ENCODE measurements around the gene ULK2. TPM values are rescaled to one million over a fixed set of nuclear protein-coding genes. Genes with fewer than 3 reads are reported as not detected.
A peak's percentile ranks its signal among the peaks of the same experiment; 100 is the strongest.
"Not testable (repeated sequence)": the region's sequence is repeated elsewhere in the genome, so short reads cannot be mapped to it uniquely, and the experiment has no call there.

The ULK2 gene
- total and polyA plus RNA-seq, 12 donors, result 9.5 to 32.0 (median 15.1) TPM

GRCh38 chr17:19900809-19901208 is 33.1 kb upstream of the ULK2 start:
- peaks cover 0 to 12% of the 10 kb centered on the region in 2 donors for H3K36me3 ChIP-seq (replicated peaks in 1 of 2)
- peaks cover 17 to 22% of the 10 kb centered on the region in 2 donors for H3K4me1 ChIP-seq (replicated peaks in 1 of 2)
- intact Hi-C loops (cut with DNase I), result no loop called here
- DNase-seq, result no peak
- no peaks in the 10 kb centered on the region for H3K27me3 ChIP-seq
- H3K9me3 ChIP-seq (replicated peaks in 1 of 3), result no peaks in the 10 kb centered on the region
- WGBS, 4 donors, result 98 to 100% (median 99%) methylated on average over 2 of the region's 2 CpGs
- no peak for TF ChIP-seq POLR2A (IDR thresholded peaks at IDR 0.05)
- TF ChIP-seq, protein P1, sequence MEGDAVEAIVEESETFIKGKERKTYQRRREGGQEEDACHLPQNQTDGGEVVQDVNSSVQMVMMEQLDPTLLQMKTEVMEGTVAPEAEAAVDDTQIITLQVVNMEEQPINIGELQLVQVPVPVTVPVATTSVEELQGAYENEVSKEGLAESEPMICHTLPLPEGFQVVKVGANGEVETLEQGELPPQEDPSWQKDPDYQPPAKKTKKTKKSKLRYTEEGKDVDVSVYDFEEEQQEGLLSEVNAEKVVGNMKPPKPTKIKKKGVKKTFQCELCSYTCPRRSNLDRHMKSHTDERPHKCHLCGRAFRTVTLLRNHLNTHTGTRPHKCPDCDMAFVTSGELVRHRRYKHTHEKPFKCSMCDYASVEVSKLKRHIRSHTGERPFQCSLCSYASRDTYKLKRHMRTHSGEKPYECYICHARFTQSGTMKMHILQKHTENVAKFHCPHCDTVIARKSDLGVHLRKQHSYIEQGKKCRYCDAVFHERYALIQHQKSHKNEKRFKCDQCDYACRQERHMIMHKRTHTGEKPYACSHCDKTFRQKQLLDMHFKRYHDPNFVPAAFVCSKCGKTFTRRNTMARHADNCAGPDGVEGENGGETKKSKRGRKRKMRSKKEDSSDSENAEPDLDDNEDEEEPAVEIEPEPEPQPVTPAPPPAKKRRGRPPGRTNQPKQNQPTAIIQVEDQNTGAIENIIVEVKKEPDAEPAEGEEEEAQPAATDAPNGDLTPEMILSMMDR (IDR thresholded peaks at IDR 0.05), result no peak
- H3K4me3 ChIP-seq, result no peak overlapping the region
- H3K27ac ChIP-seq, result no peak overlapping the region

DNA sequence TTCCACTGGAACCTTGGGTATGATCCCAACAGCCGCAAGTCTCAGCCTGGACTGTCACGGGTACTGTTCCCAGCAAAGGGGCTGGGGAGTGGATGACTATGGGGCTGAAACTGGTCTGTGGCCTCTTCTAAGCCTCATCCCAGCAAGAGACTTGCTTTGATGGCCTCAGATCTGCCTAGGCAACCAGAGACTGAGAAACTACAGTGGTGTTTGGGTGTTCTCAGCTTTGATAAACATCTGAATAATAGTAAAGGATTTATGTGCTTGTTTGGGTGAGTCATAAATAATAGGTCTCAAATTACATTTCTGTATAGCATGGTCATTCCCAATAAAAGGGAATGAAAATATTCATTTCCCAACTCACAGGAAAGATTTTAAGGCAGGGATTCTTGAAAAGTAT is 30.2 kb upstream of the ULK2 start:
- TF ChIP-seq, protein P1 (IDR thresholded peaks at IDR 0.05), result no peak
- no peak for TF ChIP-seq POLR2A (IDR thresholded peaks at IDR 0.05)
- 85 to 94% (median 89%) methylated on average over 2 of the region's 2 CpGs for WGBS, 4 donors
- DNase-seq, result peak in 1 of 7 donors; percentile 37
- Histone ChIP-seq H3K4me1 (replicated peaks in 1 of 2) (peaks cover 0 to under 1% of the 10 kb centered on the region in 2 donors), H3K36me3 (replicated peaks in 1 of 2) (peaks cover 0 to 3% of the 10 kb centered on the region in 2 donors), H3K27ac (no peak overlapping the region), H3K9me3 (replicated peaks in 1 of 3) (no peaks in the 10 kb centered on the region), H3K27me3 (no peaks in the 10 kb centered on the region), H3K4me3 (no peak overlapping the region)
- intact Hi-C loops (cut with DNase I), result no loop called here

DNA sequence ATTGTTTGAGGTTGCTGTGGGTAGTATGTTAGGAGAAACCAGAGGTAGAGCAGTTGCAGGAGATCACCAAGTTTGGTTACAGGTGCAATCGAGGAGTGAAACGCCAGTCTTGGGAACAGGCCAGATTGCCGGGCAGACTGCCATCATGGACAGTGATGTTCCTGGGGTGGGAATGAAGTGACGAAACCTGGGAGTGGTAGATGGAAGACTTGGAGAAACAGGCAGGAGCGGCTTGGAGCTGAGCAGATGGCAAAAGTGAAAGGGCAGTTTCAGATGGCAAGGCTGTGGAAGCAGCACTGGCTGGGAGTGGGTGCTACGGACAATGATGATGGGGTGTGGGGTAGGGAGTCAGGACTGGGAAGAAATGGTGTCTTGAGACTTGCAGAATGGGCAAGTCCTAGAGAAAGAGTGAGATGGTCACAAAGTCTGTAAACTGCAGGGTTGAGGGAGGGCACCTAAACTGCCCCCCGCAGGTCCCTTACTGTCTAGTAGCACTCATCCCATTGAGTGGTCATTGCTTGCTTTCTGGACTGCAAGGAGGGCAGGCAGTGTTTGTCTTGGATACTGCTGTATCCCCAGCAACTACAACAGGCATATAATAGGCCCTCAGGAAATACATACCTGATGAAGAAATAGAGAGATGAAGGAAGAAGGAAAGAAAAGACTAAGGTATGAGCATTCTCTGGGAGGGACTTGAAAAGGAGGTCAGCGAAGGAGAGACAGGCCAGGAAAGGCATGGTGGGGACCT is 29.5 kb upstream of the ULK2 start:
- WGBS, 4 donors, result 55 to 74% (median 63%) methylated on average over 8 of the region's 8 CpGs
- peak; percentile 23 to 67 (median 57) for DNase-seq

DNA sequence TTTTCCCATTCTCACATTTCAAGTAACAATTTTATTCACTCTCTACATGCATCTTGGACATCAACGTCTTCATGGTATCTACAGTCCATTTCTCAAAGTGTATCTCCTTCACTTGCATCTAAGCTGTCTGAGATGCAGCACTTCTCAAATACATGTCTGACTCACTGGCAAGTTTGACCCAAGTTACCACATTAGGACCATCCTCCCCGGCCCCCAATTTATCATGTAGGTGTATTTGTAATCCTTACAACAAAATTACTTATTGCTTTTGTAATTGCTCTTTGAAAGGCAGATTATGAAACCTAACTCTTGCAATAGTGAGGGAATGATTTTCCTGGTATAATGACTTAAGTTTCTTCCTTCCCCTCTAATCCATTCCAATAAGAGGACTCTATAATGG is 28.9 kb upstream of the ULK2 start:
- Histone ChIP-seq H3K36me3 (replicated peaks in 1 of 2) (peaks cover 0 to 3% of the 10 kb centered on the region in 2 donors), H3K27ac (no peak overlapping the region), H3K4me1 (replicated peaks in 1 of 2) (no peaks in the 10 kb centered on the region), H3K4me3 (no peak overlapping the region), H3K27me3 (no peaks in the 10 kb centered on the region), H3K9me3 (replicated peaks in 1 of 3) (no peaks in the 10 kb centered on the region)
- 65 to 80% (median 80%) methylated on average over 2 of the region's 2 CpGs for WGBS, 4 donors
- peak in 1 of 7 donors; percentile 24 for DNase-seq
- TF ChIP-seq, protein P1 (IDR thresholded peaks at IDR 0.05), result no peak
- no peak for TF ChIP-seq POLR2A (IDR thresholded peaks at IDR 0.05)
- intact Hi-C loops (cut with DNase I), result no loop called here

More for the DNA sequence above, 29.5 kb upstream of the ULK2 start:
- intact Hi-C loops (cut with DNase I), result no loop called here
- no peaks in the 10 kb centered on the region for H3K4me1 ChIP-seq (replicated peaks in 1 of 2)
- no peaks in the 10 kb centered on the region for H3K27me3 ChIP-seq
- H3K36me3 ChIP-seq (replicated peaks in 1 of 2), result peaks cover 0 to 3% of the 10 kb centered on the region in 2 donors
- no peak overlapping the region for H3K27ac ChIP-seq
- TF ChIP-seq, protein P1 (IDR thresholded peaks at IDR 0.05), result no peak
- TF ChIP-seq POLR2A (IDR thresholded peaks at IDR 0.05), result no peak
- H3K9me3 ChIP-seq (replicated peaks in 1 of 3), result no peaks in the 10 kb centered on the region
- H3K4me3 ChIP-seq, result no peak overlapping the region

- H3K27me3 ChIP-seq; H3K9me3 ChIP-seq (replicated peaks in 1 of 3); H3K36me3 ChIP-seq (replicated peaks in 1 of 2); H3K27ac ChIP-seq; intact Hi-C loops (cut with DNase I); H3K4me3 ChIP-seq; H3K4me1 ChIP-seq (replicated peaks in 1 of 2): not testable (repeated sequence)
- 82 to 91% (median 84%) methylated on average over 5 of the region's 5 CpGs for WGBS, 4 donors
- peak in 1 of 7 donors; percentile 33 for DNase-seq
These were observed 22.8 kb upstream of the ULK2 start for GRCh38 chr17:19890554-19890953.

- H3K36me3 ChIP-seq (replicated peaks in 1 of 2); H3K27ac ChIP-seq; H3K4me3 ChIP-seq; H3K4me1 ChIP-seq (replicated peaks in 1 of 2); H3K9me3 ChIP-seq (replicated peaks in 1 of 3); intact Hi-C loops (cut with DNase I); H3K27me3 ChIP-seq: not testable (repeated sequence)
- WGBS, 4 donors, result 85 to 95% (median 94%) methylated on average over 5 of the region's 5 CpGs
- peak in 1 of 7 donors; percentile 6 for DNase-seq
These were observed 22.3 kb upstream of the ULK2 start for GRCh38 chr17:19890001-19890400.

Data from adrenal gland (tissue), 12 donors.